Esophagus (tissue), 2 donors: Measurements from ENCODE around the gene WDFY4. TPM values are rescaled to one million over a fixed set of nuclear protein-coding genes. Genes with fewer than 3 reads are reported as not detected.

Experiments
- H3K27ac ChIP-seq, 2 donors: one replicate each; pipeline ENCODE4 v1.5.1; 2013; ENCODE audit warnings: low read depth in 2 of 2, mild to moderate bottlenecking in 2 of 2, inconsistent platforms in 1 of 2, low read length in 1 of 2, moderate library complexity in 1 of 2
- H3K27me3 ChIP-seq, 2 donors: one replicate each; pipeline ENCODE4 v1.6.1; 2013; ENCODE audit warnings: low read length in 2 of 2, control low read depth in 1 of 2, mild to moderate bottlenecking in 1 of 2; ENCODE audit not compliant: insufficient read depth in 2 of 2, control insufficient read depth in 1 of 2
- H3K36me3 ChIP-seq, 2 donors: one replicate each; pipeline ENCODE4 v1.6.1; 2013; ENCODE audit warnings: low read length in 1 of 2; ENCODE audit not compliant: control insufficient read depth in 2 of 2, insufficient read depth in 2 of 2
- H3K4me1 ChIP-seq, 2 donors: one replicate each; pipeline ENCODE4 v1.6.1; 2013; ENCODE audit warnings: low read length in 1 of 2; ENCODE audit not compliant: control insufficient read depth in 2 of 2, insufficient read depth in 2 of 2
- H3K4me3 ChIP-seq, 2 donors: one replicate each; pipeline ENCODE4 v1.5.1; 2013; ENCODE audit warnings: low read length in 2 of 2, mild to moderate bottlenecking in 2 of 2, low read depth in 1 of 2, moderate library complexity in 1 of 2
- H3K9me3 ChIP-seq, 2 donors: one replicate each; pipeline ENCODE4 v1.6.1; 2013; ENCODE audit warnings: mild to moderate bottlenecking in 2 of 2, low read depth in 1 of 2, low read length in 1 of 2, moderate library complexity in 1 of 2; ENCODE audit not compliant: control insufficient read depth in 2 of 2, insufficient read depth in 1 of 2
- WGBS, 2 donors: extraction: QIAGEN DNeasy Blood & Tissue Kit; methylation state at CpG; one replicate each; pipeline ENCODE4 v1.1.7; 2013; 5-methylcytosine and 5-hydroxymethylcytosine counted together
- polyA plus RNA-seq, 2 donors: library from polyadenylated mRNA; stranded (reverse); fragments of 200-250 nt; gene quantifications; one replicate each; pipeline ENCODE4 v1.2.3, GENCODE V29; 2013
- donor health status: healthy with polysubstance abuse.
- donor health status: Bipolar disorder and iron deficiency.

WDFY4 gene
- polyA plus RNA-seq, 2 donors, result 0.43 to 0.79 TPM

- no peaks in the 10 kb centered on the region for H3K36me3 ChIP-seq
- no peaks in the 10 kb centered on the region for H3K9me3 ChIP-seq
- H3K4me3 ChIP-seq, result no peak overlapping the region
- no peak overlapping the region for H3K27ac ChIP-seq
- H3K4me1 ChIP-seq, result peaks cover 2 to 4% of the 10 kb centered on the region in 2 donors
- H3K27me3 ChIP-seq, result no peaks in the 10 kb centered on the region
- 82 to 84% methylated on average over 2 of the region's 2 CpGs for WGBS, 2 donors
These were observed 222.2 kb downstream of the WDFY4 start for GRCh38 chr10:48906841-48907240.

- WGBS, 2 donors, result 79 to 81% methylated on average over 4 of the region's 4 CpGs
- H3K4me1 ChIP-seq, result peaks cover 2 to 4% of the 10 kb centered on the region in 2 donors
- H3K27ac ChIP-seq, result no peak overlapping the region
- no peaks in the 10 kb centered on the region for H3K9me3 ChIP-seq
- no peaks in the 10 kb centered on the region for H3K36me3 ChIP-seq
- H3K4me3 ChIP-seq, result no peak overlapping the region
- no peaks in the 10 kb centered on the region for H3K27me3 ChIP-seq
These were observed 223.1 kb downstream of the WDFY4 start for GRCh38 chr10:48907730-48908129.

- Histone ChIP-seq H3K27me3 (no peaks in the 10 kb centered on the region), H3K4me1 (peaks cover 2 to 4% of the 10 kb centered on the region in 2 donors), H3K36me3 (no peaks in the 10 kb centered on the region), H3K27ac (no peak overlapping the region), H3K4me3 (no peak overlapping the region), H3K9me3 (peaks cover 3% of the 10 kb centered on the region in 2 donors)
- 79 to 80% methylated on average over 5 of the region's 5 CpGs for WGBS, 2 donors
These were observed 225.9 kb downstream of the WDFY4 start for GRCh38 chr10:48910548-48910947.

GRCh38 chr10:48913674-48914073, 229.0 kb downstream of the WDFY4 start:
- Histone ChIP-seq H3K27ac (no peak overlapping the region), H3K9me3 (peaks cover 3% of the 10 kb centered on the region in 2 donors), H3K4me3 (no peak overlapping the region), H3K4me1 (no peaks in the 10 kb centered on the region), H3K36me3 (no peaks in the 10 kb centered on the region), H3K27me3 (no peaks in the 10 kb centered on the region)
- WGBS, 2 donors, result 86 to 89% methylated on average over 14 of the region's 14 CpGs

GRCh38 chr10:48923748-48924147, 239.1 kb downstream of the WDFY4 start:
- H3K9me3 ChIP-seq, result no peaks in the 10 kb centered on the region
- no peaks in the 10 kb centered on the region for H3K27me3 ChIP-seq
- no peak overlapping the region for H3K27ac ChIP-seq
- no peak overlapping the region for H3K4me3 ChIP-seq
- 47 to 58% methylated on average over 3 of the region's 3 CpGs for WGBS, 2 donors
- no peaks in the 10 kb centered on the region for H3K4me1 ChIP-seq
- H3K36me3 ChIP-seq, result no peaks in the 10 kb centered on the region

- Histone ChIP-seq H3K9me3 (no peaks in the 10 kb centered on the region), H3K36me3 (no peaks in the 10 kb centered on the region), H3K27me3 (no peaks in the 10 kb centered on the region), H3K27ac (no peak overlapping the region), H3K4me3 (no peak overlapping the region), H3K4me1 (no peaks in the 10 kb centered on the region)
- WGBS, 2 donors, result 81 to 86% methylated on average over 4 of the region's 4 CpGs
These were observed 240.3 kb downstream of the WDFY4 start for GRCh38 chr10:48924988-48925387.

GRCh38 chr10:48926255-48926654, 241.6 kb downstream of the WDFY4 start:
- no peak overlapping the region for H3K4me3 ChIP-seq
- no peaks in the 10 kb centered on the region for H3K36me3 ChIP-seq
- no peaks in the 10 kb centered on the region for H3K4me1 ChIP-seq
- H3K9me3 ChIP-seq, result no peaks in the 10 kb centered on the region
- no peak overlapping the region for H3K27ac ChIP-seq
- no peaks in the 10 kb centered on the region for H3K27me3 ChIP-seq
- WGBS, 2 donors, result 85 to 87% methylated on average over 1 of the region's 1 CpG

GRCh38 chr10:48926764-48927540, 242.3 kb downstream of the WDFY4 start:
- H3K4me3 ChIP-seq, result no peak overlapping the region

GRCh38 chr10:48929413-48929990, 244.8 kb downstream of the WDFY4 start:
- no peaks in the 10 kb centered on the region for H3K4me1 ChIP-seq
- WGBS, 2 donors, result 72 to 75% methylated on average over 5 of the region's 5 CpGs
- no peaks in the 10 kb centered on the region for H3K27me3 ChIP-seq
- H3K4me3 ChIP-seq, result no peak overlapping the region
- H3K36me3 ChIP-seq, result no peaks in the 10 kb centered on the region
- H3K9me3 ChIP-seq, result no peaks in the 10 kb centered on the region
- no peak overlapping the region for H3K27ac ChIP-seq

More at GRCh38 chr10:48926764-48927540, 242.3 kb downstream of the WDFY4 start:
- 80 to 85% methylated on average over 13 of the region's 13 CpGs for WGBS, 2 donors
- H3K9me3 ChIP-seq, result no peaks in the 10 kb centered on the region
- no peaks in the 10 kb centered on the region for H3K36me3 ChIP-seq
- no peaks in the 10 kb centered on the region for H3K27me3 ChIP-seq
- H3K27ac ChIP-seq, result no peak overlapping the region
- no peaks in the 10 kb centered on the region for H3K4me1 ChIP-seq

GRCh38 chr10:48931188-48931587, 246.5 kb downstream of the WDFY4 start:
- Histone ChIP-seq H3K4me3 (no peak overlapping the region), H3K27ac (no peak overlapping the region), H3K4me1 (peaks cover 0 to 2% of the 10 kb centered on the region in 2 donors), H3K27me3 (no peaks in the 10 kb centered on the region), H3K9me3 (no peaks in the 10 kb centered on the region), H3K36me3 (no peaks in the 10 kb centered on the region)
- 68 to 71% methylated on average over 4 of the region's 4 CpGs for WGBS, 2 donors
